Measurements from ENCODE around the gene HERC5. TPM values are rescaled to one million over a fixed set of nuclear protein-coding genes. Genes with fewer than 3 reads are reported as not detected.
"Not testable (repeated sequence)": the region's sequence is repeated elsewhere in the genome, so short reads cannot be mapped to it uniquely, and the experiment has no call there.

Gene HERC5
- total RNA-seq, 1 donor from 2014 or later: 0.32 TPM

DNA sequence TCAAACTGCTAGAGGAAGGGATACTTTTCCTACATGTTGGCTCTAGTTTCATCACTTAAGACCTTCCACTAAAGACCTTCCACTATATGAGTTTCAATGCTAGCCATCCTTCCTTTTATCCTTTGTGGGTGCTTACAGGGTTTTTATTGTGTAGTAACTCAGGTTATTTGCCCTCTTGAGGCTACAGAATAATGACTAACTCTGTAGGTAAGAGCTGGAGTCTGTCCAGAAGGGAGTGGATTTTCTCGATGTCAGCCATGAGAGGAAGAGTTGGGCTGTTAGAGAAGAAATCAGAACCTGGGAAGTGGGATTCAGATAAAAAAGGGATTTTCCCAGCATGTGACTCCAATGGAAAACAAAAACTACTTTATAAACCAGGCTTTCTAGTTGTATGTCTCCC, 27.5 kb upstream of the HERC5 start:
- no peak for DNase-seq (ENCODE audit: low spot score in 2 of 2)
- no peak overlapping the region for H3K27ac ChIP-seq
- H3K9me3 ChIP-seq: no peaks in the 10 kb centered on the region
- H3K4me1 ChIP-seq: no peaks in the 10 kb centered on the region
- H3K27me3 ChIP-seq: no peaks in the 10 kb centered on the region
- H3K36me3 ChIP-seq: peaks cover 6 to 17% of the 10 kb centered on the region in 2 donors
- TF ChIP-seq, protein P1, sequence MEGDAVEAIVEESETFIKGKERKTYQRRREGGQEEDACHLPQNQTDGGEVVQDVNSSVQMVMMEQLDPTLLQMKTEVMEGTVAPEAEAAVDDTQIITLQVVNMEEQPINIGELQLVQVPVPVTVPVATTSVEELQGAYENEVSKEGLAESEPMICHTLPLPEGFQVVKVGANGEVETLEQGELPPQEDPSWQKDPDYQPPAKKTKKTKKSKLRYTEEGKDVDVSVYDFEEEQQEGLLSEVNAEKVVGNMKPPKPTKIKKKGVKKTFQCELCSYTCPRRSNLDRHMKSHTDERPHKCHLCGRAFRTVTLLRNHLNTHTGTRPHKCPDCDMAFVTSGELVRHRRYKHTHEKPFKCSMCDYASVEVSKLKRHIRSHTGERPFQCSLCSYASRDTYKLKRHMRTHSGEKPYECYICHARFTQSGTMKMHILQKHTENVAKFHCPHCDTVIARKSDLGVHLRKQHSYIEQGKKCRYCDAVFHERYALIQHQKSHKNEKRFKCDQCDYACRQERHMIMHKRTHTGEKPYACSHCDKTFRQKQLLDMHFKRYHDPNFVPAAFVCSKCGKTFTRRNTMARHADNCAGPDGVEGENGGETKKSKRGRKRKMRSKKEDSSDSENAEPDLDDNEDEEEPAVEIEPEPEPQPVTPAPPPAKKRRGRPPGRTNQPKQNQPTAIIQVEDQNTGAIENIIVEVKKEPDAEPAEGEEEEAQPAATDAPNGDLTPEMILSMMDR (IDR thresholded peaks at IDR 0.05): no peak
- intact Hi-C loops (cut with DNase I): no loop called here
- no peak overlapping the region for H3K4me3 ChIP-seq

DNA sequence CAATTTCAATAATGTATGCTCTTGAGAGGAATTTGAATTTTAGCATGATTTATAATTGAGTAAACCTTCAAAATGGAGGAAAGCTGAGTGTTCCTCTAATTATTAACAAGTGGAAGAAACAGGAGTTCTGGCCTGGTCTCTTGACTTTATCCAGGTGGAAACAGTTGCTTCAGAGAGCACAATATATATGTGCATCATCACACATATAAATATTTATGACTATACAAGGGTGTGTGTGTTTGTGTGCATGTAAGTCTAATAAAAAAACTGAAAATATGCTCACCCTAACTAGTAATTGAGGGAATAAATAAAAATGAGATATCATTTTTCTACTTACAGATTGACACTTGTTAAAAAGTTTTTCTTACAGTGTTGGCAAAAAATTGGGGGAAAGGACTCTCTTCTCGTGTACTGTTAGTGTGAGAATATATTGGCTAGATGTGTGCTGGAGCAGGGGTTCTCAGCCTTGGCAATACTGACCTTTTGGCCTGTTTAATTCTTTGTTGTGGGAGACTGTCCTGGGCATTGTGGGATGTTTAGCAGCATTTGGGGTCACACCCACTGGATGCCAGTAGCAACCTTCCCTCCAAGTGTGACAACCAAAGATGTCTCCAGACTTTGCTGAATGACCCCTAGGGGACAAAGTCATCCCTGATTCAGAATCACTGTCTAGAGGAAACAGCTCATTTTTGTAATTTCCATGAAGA, 20.8 kb upstream of the HERC5 start:
- H3K36me3 ChIP-seq: peaks cover 6 to 10% of the 10 kb centered on the region in 2 donors
- no peaks in the 10 kb centered on the region for H3K4me1 ChIP-seq
- no peak overlapping the region for H3K4me3 ChIP-seq
- H3K27me3 ChIP-seq: no peaks in the 10 kb centered on the region
- TF ChIP-seq, protein P1 (IDR thresholded peaks at IDR 0.05): no peak
- intact Hi-C loops (cut with DNase I): no loop called here
- no peaks in the 10 kb centered on the region for H3K9me3 ChIP-seq
- no peak for DNase-seq (ENCODE audit: low spot score in 2 of 2)
- H3K27ac ChIP-seq: no peak overlapping the region

DNA sequence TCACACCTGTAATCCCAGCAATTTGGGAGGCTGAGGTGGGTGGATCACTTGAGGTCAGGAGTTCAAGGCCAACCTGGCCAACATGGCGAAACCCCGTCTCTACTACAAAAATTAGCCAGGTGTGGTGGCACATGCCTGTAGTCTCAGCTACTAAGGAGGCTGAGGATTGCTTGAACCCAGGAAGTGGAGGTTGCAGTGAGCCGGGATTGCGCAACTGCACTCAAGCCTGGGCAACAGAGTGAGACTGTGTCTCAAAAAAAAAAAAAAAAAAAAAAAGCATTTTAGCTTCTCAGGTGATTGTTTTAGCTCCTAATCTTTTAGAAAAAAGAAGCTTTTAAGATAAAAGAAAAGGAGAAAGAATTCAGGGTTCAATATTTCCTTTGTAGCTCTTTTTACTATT, 19.0 kb upstream of the HERC5 start:
- H3K27ac ChIP-seq, H3K36me3 ChIP-seq: not testable (repeated sequence)

DNA sequence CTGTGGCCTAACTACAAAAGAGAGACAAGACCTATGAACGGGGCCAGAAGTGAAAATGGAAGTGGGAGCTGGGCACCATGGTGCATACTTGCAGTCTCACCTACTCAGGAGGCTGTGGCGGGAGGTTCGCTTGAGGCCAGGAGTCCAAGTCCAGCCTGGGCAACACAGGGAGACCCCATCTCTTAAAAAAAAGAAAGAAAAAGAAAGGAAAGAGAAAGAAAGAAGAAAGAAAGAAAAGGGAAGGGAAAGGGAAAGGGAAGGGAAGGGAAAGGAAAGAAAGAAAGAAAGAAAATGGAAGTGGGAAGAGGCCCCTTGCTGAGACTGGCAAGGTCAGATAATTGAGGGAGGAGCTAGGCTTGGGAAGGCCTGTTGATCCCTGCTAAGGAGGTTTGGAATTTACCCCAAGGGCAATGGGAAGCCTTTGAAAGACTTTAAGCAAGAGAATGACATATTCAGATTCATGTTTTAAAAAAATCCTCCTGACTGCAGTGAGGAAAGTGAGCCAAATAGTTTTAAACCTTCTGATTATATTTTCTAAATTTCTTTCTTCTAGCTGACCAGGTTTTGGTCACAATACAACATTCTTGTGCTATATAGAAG, 17.7 kb upstream of the HERC5 start:
- Histone ChIP-seq H3K36me3 (no peaks in the 10 kb centered on the region), H3K27ac (no peak overlapping the region), H3K9me3 (no peaks in the 10 kb centered on the region), H3K4me1 (no peaks in the 10 kb centered on the region), H3K4me3 (no peak overlapping the region), H3K27me3 (no peaks in the 10 kb centered on the region)
- DNase-seq (ENCODE audit: low spot score in 2 of 2): no peak
- intact Hi-C loops (cut with DNase I): no loop called here
- TF ChIP-seq, protein P1 (IDR thresholded peaks at IDR 0.05): no peak

More for the DNA sequence above, 19.0 kb upstream of the HERC5 start:
- intact Hi-C loops (cut with DNase I); H3K9me3 ChIP-seq; H3K4me1 ChIP-seq; H3K4me3 ChIP-seq; DNase-seq (ENCODE audit: low spot score in 2 of 2); H3K27me3 ChIP-seq: not testable (repeated sequence)

DNA sequence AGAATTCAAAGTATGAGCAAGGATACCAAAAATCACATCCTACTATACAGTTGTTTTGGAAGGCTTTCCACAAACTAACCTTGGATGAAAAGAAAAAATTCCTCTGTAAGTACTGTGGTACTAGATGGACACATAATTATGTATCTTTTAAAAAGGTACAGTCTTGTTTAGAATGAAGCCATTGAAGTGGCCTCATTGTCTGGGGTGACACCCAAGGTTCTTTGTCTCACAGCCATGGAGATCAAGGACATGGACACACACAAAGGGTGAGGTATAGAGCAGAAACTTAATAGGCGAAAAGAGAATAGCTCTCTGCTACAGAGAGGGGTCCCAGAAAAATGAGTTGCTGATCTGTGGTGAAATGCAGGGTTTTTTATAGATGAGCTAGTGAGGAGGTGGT, 16.8 kb upstream of the HERC5 start:
- TF ChIP-seq, protein P1 (IDR thresholded peaks at IDR 0.05): no peak
- H3K9me3 ChIP-seq: no peaks in the 10 kb centered on the region
- no peak overlapping the region for H3K4me3 ChIP-seq
- H3K27ac ChIP-seq: no peak overlapping the region
- H3K36me3 ChIP-seq: no peaks in the 10 kb centered on the region
- intact Hi-C loops (cut with DNase I): no loop called here
- no peaks in the 10 kb centered on the region for H3K27me3 ChIP-seq
- no peak for DNase-seq (ENCODE audit: low spot score in 2 of 2)
- H3K4me1 ChIP-seq: no peaks in the 10 kb centered on the region

DNA sequence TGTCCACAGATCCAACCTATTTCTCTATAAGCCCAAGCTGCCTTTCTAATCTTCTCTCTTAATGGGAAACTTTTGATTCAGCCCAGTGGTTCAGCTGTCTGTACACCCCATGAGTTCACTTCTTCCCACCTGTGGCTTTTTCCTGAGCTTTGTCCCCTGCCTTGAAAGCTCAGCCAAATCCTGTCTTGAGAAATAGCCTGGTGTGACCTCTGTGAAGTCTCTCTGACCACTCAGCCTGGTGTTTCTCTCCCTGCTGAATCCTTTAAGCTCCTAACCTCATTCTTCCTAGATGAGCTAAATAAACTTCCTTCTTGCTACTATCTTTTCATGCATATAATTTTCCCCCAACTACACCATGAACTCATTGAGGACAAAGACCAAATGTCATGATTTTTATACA, 15.2 kb upstream of the HERC5 start:
- DNase-seq (ENCODE audit: low spot score in 2 of 2): no peak
- no peaks in the 10 kb centered on the region for H3K9me3 ChIP-seq
- H3K27ac ChIP-seq: no peak overlapping the region
- H3K4me1 ChIP-seq: no peaks in the 10 kb centered on the region
- no peak overlapping the region for H3K4me3 ChIP-seq
- intact Hi-C loops (cut with DNase I): no loop called here
- no peaks in the 10 kb centered on the region for H3K27me3 ChIP-seq
- TF ChIP-seq, protein P1 (IDR thresholded peaks at IDR 0.05): no peak
- H3K36me3 ChIP-seq: no peaks in the 10 kb centered on the region

All from ascending aorta (tissue), 2 donors.